Prostate gland (tissue), 2 donors: ENCODE results near the gene SPNS1.

Experiments
- POLR2A ChIP-seq: fragments of 450-650 bp; IDR thresholded peaks from one replicate; pipeline ENCODE4 v1.6.1; 2016; ENCODE audit warnings: antibody characterized with exemption, mild to moderate bottlenecking
- TF ChIP-seq, protein P1 (sequence below), 4 experiments: fragments of 200-600 bp in 2 of 4; fragments of 450-650 bp in 2 of 4; sonication (generic) in 2 of 4; IDR thresholded peaks; 1 replicate in 3 of 4; 2 replicates in 1 of 4; pipeline ENCODE4 v1.5.1; 2016 to 2019; ENCODE audit warnings: antibody characterized with exemption in 4 of 4, mild to moderate bottlenecking in 2 of 4, moderate library complexity in 2 of 4

DNA sequence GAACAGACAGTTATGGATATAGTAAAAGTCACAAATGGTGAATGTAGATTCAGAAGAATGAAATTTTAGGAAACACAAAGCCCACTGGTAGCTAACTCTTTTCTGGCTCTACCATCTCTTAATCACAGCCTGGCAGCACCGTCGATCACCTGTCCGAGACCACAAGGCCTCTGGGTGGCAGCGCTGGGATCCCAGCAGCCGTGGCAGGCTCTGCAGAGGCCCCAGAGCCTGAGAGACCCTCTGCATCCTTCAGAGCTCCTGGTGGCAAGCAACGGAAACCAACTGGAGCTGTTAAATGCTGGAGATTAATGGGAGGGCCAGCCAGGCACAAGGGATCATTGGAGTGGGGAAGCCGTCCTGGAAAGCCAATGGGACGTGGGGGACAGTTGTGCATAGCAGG lies 36.5 kb downstream of the SPNS1 start:
- TF ChIP-seq POLR2A: no peak
- TF ChIP-seq, protein P1, sequence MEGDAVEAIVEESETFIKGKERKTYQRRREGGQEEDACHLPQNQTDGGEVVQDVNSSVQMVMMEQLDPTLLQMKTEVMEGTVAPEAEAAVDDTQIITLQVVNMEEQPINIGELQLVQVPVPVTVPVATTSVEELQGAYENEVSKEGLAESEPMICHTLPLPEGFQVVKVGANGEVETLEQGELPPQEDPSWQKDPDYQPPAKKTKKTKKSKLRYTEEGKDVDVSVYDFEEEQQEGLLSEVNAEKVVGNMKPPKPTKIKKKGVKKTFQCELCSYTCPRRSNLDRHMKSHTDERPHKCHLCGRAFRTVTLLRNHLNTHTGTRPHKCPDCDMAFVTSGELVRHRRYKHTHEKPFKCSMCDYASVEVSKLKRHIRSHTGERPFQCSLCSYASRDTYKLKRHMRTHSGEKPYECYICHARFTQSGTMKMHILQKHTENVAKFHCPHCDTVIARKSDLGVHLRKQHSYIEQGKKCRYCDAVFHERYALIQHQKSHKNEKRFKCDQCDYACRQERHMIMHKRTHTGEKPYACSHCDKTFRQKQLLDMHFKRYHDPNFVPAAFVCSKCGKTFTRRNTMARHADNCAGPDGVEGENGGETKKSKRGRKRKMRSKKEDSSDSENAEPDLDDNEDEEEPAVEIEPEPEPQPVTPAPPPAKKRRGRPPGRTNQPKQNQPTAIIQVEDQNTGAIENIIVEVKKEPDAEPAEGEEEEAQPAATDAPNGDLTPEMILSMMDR (IDR thresholded peaks at IDR 0.05): no peak
